Tibial nerve (tissue), 4 donors: ENCODE results near the gene FBXO42.

Experiments
- EP300 ChIP-seq, 2 donors: sonication (generic); formaldehyde crosslinking; IDR thresholded peaks; one replicate each; pipeline ENCODE4 v1.6.1; 2017; ENCODE audit warnings: antibody characterized with exemption in 2 of 2, mild to moderate bottlenecking in 1 of 2
- POLR2A ChIP-seq, 2 donors: fragments of 450-650 bp; IDR thresholded peaks; one replicate each; pipeline ENCODE4 v1.6.1; 2017; ENCODE audit warnings: antibody characterized with exemption in 2 of 2, mild to moderate bottlenecking in 2 of 2, moderate library complexity in 2 of 2
- TF ChIP-seq, protein P1 (sequence below), 5 experiments: fragments of 200-600 bp in 3 of 5; fragments of 450-650 bp in 2 of 5; sonication (generic) in 3 of 5; IDR thresholded peaks; one replicate each; pipeline ENCODE4 v1.5.1; 2016 to 2019; ENCODE audit warnings: antibody characterized with exemption in 5 of 5, mild to moderate bottlenecking in 3 of 5, moderate library complexity in 2 of 5

DNA sequence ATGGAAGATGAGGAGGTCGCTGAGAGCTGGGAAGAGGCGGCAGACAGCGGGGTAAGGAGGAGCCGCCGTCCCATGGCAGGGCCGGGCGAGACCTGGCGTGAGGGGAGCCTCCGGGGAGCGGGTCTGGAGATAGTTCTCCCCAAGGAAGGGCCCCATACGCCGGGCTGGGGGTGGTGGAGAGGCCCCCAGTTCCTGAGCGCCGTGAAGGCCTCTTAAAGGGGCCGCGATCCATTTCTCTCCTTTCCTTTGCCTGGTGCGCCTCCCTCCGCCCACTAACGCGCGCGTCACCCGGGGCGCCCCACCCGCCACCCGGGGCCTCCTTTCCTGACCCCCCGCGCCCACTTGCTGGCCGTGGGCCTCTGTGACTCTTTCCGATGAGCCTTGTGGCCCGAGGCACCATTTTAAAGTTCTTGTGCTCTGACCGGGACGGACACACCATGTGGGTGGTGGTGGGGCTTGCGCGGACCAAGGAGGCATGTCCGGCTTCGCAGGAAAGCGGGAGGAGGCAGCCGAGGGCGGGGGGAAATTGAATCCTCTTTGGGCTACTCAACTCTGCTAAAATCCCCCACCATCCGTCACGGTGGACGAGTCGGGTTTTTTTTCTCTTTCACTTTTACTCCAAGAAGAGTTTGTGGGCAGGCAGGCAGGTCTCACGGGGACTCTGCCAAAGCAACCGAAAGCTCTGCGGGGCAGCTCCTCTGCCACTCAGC, 15.1 kb upstream of the FBXO42 start:
- TF ChIP-seq, protein P1, sequence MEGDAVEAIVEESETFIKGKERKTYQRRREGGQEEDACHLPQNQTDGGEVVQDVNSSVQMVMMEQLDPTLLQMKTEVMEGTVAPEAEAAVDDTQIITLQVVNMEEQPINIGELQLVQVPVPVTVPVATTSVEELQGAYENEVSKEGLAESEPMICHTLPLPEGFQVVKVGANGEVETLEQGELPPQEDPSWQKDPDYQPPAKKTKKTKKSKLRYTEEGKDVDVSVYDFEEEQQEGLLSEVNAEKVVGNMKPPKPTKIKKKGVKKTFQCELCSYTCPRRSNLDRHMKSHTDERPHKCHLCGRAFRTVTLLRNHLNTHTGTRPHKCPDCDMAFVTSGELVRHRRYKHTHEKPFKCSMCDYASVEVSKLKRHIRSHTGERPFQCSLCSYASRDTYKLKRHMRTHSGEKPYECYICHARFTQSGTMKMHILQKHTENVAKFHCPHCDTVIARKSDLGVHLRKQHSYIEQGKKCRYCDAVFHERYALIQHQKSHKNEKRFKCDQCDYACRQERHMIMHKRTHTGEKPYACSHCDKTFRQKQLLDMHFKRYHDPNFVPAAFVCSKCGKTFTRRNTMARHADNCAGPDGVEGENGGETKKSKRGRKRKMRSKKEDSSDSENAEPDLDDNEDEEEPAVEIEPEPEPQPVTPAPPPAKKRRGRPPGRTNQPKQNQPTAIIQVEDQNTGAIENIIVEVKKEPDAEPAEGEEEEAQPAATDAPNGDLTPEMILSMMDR (IDR thresholded peaks at IDR 0.05): peak in 2 of 5 experiments; percentile 8 to 49
- TF ChIP-seq POLR2A (IDR thresholded peaks at IDR 0.05) (peak; percentile 83 to 95), EP300 (IDR thresholded peaks at IDR 0.05) (peak; percentile 28 to 98)
